AG20443 (cell line): ENCODE results near the gene PPP1R10.
"Not testable (repeated sequence)": the region's sequence is repeated elsewhere in the genome, so short reads cannot be mapped to it uniquely, and the experiment has no call there.

Source experiments
- DNase-seq: peaks from one replicate; pipeline ENCODE4 v3.0.0; 2012; ENCODE audit warnings: low spot score, mixed read lengths

PPP1R10 gene

DNA sequence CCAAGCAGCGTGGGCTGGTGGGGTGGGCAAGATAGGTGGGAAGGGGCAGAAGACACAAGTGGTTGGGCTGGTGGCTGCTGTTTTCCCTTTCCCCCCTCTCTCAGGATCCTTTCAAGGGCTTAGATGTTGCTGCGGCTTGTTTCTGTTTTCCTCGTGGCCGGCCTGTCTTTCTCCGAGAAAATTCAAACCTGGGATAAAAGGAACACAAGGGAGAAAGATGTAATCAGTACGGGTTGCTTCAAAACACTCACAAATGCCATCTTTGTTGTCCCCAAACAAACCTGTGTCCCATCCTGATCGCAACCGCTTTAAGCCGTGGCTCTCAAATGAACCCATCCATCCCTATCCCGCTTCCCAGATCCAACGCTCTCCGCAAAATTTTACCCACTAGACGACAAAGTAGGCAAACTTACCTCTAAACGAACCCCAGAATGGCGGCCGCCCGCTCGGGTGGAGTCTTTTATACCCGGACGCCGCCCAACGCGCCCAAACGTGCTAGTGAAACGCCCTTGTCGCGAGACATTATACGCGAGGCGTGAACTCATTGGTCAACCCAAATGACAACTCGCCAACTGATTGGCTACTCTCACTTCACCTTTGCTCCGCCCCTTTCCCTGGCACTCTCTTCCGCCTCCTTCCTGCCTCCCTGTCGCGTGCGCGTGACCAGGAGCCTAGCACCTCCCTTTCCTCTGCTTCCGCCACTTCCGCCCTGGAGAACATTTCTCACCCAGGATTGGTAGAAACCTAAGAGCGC lies at the start of gene PPP1R10:
Gene PPP1R10 (minus strand): TSS at position 433 of the 754 bp plus-strand sequence. CDS start 7,299 bp downstream, outside the sequence.
- peak; percentile 95 for DNase-seq

DNA sequence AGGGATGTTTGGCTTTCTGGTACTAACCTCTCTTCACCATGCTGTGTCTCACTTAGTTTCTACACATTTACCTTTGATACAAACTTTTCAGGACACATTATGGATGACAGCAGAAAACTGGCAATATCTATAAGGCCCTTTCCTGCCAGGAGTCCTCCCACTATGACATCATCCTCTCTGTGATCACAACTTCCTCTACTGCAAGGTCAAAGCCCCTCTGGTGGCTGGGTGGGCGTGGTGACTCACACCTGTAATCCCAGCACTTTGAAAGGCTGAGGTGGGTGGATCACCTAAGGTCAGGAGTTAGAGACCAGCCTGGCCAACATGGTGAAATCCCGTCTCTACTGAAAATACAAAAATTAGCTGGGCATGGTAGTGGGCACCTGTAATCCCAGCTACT lies 49.3 kb upstream of the PPP1R10 start:
- not testable (repeated sequence) for DNase-seq

DNA sequence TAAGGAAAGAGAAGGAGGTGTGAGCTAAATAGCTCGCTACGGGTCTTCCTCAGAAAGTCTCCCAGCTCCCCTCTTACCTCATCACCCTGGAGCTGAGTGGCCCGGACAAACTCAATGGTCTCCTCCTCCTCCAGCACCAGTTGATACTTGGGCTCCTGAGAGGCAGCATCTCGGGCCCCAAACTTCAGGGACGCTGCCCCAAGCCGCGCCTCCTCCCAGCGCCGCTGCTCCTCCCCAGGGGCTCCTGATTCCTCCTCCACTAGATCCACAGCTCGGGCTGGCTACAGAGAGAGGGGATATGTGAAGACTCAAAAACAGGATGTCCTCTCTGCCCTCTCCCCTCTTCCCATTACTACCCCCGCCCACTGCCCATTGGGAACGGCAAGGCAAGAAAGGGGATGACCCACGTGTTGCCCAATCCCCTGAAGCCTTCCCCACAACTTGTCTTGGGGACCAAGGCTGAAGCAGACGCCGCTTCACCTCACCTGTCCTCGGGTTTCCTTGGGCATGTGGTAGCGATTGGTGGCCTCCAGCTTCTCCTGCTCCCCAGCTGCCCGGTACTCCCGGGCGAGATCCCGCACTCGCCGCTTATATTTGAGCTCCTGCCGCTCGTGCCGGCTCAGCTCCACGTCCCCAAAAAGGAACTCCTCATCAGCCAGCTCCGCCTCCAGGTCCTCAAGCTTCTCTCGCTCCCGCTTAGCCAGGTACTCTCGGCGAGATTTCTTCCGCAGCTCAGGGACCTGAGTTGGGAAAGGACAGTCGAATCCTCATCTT lies 48.1 kb upstream of the PPP1R10 start:
- no peak for DNase-seq

DNA sequence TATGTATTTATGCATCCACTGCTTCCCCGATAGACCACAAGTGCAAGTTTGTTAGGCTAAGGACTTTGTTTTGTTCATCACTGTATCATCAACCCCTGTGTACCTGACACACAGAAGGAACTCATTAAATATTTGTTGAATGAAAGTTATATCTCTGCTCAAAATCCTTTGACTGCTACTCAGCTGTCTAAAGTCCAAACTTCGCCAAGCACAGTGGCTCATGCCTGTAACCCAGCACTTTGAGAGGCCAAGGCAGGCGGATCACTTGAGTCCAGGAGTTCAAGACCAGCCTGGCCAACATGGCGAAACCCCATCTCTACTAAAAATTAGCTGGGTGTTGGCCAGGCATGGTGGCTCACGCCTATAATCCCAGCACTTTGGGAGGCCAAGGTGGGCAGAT lies 40.9 kb upstream of the PPP1R10 start:
- not testable (repeated sequence) for DNase-seq

DNA sequence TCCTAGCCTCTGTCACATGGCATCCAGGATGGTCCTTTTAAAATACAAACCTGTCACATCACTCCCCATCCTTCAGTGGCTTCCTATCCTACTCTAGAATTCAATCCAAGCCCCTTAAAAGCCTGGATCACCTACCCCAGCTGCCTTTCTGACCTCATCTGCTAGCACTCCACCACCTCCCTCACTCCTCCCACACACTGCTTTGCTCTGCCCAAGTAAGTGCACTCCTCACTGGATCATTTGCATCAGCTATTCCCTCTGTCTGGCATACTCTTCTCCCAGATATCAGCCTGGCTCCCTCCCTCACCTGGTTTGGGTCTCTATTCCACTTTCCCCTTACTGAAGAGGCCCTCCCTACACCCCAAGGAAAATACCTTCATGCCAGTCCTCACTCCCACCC lies 40.4 kb upstream of the PPP1R10 start:
- no peak for DNase-seq

DNA sequence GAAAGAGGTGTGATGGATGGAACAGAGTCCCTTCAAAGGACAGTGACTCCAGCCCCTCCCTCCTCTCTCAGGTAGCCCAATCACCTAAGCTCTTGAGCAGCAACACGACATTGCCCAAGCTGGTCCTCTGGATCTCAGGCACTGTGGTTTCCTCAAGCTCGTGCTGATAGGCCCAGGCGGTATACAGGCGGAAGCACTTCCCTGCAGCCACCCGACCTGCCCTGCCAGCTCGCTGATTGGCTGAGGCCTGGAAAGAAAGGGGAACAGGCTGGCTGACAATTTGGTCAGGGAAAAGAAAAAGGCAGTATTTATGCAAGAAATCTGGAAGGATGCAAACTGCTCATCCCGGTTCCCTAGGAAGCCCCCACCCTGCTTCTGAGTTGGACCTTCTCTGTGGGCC lies 39.5 kb upstream of the PPP1R10 start:
- no peak for DNase-seq

DNA sequence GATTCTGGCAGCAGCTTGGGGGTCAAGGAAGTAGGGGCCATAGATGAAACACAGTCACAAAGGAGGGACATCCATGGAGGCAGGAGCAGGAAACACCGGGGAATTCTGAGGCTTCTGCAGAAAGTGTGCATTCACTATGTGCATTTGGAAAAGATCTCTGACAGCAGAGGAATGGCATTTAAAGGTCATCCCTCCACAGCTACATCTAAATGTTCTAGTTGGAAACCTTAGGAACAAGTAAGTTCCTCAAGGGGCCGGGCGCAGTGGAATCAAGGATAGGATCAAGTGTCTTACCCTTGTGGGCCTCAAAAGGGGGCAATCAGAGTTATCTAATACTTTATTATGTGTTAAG lies 38.7 kb upstream of the PPP1R10 start:
- no peak for DNase-seq

DNA sequence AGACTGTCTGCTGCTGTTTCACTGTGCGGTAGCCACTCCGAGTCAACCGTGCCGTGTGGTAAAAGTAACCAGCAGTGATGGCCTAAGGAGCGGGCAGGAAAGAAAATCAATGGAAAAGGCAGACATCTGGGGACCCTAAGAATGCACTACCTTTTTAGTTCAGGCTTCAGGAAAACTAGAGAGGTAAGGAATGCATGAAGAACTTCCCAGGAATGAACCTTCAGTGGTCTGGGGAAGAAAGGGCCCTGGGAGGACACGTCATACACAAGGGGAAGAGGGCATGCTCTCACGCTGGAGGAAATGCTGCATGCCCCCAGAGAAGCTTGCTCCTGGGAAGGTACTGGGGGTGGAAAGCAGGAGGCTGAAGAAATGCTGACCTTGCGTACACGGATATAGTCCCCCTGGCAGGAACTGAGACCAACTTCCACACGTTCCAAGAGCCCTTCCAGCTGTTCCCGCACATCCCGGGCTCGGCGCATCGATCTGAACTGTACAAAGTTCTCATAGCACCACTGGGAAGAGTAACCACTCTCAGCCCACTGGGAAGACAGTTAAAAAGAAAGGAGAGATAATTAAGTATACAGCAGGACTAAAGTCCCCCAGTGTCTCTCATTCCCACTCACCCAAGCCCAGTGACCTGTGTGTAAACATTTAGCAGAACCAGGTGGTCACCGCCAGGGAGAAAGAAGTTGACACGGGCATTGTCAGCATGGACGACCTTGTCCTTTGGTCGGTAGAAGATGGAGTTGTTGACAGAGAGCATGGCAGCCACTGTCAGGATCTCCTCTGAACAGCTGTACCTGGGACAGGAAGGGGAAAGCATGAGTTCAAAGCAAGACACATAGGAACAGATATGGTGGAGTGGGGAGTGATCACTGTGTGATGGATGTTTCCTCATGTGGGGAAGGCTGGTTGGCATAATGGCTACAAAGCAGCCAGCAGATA lies 38.0 kb upstream of the PPP1R10 start:
- no peak for DNase-seq

DNA sequence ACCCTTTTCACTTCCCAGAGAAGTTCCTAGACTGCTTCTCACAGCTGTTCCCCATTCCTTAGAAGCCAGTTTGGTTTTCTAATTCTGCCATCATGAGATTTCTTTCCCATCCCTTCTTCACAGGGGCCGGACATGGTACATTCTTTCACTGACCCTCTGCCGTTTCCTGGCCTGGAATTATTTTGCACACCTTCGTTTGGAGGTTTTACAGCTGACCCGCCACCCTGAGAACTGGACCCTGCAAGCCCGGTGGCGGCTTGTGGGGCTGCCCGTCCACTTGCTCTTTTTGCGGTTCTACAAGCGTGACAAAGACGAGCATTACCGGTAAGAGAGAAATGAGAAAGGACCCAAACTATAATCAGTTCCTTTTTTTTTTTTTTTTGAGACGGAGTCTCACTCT lies 34.1 kb upstream of the PPP1R10 start:
- DNase-seq = no peak

DNA sequence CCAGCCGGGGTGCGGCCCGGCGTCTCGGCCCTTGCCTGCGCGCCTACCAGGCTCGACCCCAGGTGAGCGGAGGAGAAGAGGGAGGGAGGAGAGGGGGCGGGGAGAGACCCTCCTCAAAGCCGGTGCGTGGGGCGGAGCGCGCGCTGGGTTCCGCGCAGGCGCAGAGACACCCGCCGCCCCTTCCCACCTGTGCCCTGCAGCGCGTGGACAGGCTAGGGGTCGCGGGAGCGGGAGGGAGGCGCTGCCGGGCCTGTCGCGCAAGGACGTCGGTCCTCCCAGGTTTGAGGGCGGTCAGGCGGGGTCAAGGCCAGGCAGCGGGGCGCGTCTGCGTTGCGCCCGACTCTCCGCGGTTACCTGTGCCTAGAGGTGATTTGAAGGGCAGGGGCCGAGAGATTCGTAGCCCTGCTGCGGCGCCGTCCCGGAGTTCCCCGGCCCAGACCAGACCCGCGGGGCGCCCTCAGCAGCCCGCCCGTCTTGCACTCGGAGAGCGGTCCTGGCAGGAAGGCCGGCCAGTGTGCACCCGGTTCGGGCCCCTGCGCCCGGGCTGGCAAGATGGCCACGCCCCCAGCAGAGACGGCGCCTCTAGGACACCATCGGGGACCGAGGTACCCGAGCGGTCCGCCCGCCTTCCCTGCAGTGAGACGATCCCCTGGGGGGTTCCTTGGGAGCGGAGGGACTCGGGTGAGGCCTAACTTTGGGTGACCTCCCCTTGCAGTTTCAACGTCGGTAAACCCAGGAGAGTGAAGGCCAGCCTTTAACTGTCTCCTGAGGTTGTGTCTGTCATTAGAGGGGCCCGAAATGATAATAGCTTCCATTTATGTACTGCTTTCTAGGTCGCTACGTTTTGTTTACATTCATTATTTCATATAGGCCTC lies 30.4 kb upstream of the PPP1R10 start:
- peak; percentile 89 for DNase-seq

DNA sequence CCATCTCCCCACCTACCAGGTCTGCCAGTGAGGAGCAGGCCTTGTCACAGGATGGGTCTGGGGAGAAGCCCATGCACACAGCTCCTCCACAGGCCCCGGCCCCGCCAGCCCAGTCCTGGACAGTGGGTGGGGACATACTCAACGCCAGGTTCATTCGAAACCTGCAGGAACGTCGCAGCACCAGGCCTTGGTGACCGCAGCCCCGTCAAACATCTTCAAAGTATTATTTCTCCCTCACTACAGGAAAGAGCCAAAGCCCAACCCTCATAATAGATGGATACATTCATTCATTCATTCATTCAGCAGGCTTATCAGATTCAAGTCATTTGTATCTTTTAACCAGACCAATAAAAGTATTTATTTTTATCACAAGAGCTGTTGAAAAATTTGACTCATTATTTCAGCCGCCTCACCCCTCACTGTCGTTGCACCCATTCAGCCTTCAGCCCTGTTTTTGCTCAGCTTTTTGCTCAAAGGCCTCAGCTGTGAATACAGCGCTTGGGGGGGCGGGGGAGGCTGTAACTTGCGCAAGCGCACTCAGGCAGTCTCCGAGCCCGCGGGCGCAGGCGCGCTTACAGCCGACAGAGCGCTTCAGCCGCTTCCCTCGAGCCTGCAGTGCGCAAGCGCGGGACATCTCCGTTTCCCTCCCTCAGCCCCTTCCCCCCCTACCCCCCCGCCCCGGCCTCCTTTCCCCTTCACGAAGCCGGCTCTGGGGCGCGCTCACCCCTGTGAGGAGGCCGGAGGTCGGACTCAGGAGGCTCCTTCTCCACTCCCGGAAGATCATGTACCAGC lies 29.6 kb upstream of the PPP1R10 start, which contains the start of gene C6orf136:
Gene C6orf136 (plus strand): TSS at position 684 of the 792 bp plus-strand sequence. CDS start 99 bp downstream, at position 783.
- DNase-seq = peak; percentile 100

DNA sequence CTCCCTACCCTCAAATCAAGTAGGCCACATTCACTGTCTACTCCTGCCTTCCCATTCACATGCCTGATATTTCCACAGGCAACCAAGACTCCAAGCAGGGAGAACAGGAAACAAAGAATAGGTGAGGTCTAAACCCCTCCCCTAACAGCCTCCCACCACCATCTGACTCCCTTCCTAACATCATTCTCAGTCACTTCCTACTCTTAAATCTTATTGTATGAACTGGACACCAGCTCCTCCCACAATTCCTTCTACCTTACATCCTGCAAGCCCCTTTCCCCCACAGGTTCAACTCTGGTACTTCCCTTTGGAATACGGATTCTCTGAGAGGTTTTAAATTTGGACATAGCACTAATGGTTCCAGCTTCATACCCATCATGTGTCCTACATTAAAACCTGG lies 28.9 kb upstream of the PPP1R10 start:
- no peak for DNase-seq

DNA sequence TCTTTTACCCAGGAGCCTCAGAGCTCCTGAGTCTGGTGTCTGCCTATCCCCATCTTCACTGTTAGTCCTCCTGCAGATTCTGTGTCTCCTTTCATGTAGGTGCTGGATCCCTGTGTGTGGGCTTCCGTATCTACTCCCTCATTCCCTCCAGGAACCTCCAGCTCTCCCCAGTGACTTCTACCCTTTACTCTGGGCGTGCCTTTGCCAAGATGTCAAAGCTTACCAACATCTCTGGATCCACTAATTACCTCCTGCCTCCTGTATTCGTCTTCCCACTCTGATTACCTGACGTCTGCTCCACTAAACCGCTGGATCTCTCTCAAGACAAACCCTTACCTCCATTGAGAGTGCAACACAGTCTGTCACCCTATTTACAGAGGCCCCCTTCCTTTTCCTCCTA lies 27.7 kb upstream of the PPP1R10 start:
- DNase-seq = no peak

DNA sequence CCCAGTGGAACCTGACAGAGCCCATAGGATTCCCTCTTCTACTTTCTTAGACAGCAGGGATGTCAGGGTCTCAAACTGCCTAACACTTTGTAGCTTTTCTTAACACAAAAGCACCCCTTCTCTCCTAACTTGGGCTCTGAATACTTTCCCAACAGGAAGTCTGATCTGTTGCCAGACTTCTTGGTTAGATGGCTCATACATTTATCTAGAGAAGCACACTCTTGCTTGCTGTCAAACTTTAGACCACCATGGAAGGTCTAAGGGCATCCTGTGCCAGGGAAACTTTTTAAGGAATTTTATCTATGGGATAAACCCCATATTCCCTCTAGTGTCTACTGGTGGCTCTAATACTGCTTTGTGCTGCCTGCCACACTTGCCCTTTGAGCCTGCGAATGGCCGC lies 26.6 kb upstream of the PPP1R10 start:
- DNase-seq = no peak

DNA sequence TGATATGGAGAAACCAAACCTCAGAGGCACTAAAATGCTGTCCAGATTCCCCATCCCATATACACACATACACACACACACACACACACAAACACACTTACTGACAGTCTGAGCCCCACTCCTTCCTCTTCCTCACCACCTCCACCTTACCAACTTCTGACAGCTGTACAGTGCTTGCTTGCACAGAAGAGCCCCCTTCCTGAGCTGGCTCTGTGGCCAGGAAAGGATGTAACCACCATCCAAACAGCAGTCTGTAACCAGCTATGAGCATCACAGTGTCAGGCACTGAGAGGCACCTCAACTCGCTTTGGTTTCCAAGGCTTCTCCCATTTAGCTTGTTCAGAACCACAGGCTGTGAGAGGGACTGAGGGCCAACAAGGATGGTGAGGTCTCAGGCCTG lies 24.0 kb upstream of the PPP1R10 start:
- no peak for DNase-seq

DNA sequence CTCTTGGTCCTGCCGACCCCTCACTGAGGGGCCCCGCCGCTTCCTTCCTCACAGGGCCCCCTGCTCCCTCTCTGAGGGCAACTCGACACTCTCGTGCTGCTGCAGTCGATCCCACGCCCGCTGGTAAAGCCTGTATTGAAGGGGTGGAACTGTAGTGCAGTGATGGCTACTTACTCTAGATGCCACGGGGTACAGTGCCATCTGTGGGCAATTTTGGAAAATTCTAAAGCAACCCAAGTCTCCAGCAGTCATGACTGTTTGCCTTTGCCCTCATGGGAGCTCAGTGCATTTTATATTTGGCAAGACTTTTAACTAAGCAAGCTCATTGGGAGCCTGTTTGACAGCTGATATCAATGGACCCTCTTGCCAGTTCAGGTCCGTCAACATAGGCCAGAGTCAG lies 23.4 kb upstream of the PPP1R10 start:
- DNase-seq = no peak

DNA sequence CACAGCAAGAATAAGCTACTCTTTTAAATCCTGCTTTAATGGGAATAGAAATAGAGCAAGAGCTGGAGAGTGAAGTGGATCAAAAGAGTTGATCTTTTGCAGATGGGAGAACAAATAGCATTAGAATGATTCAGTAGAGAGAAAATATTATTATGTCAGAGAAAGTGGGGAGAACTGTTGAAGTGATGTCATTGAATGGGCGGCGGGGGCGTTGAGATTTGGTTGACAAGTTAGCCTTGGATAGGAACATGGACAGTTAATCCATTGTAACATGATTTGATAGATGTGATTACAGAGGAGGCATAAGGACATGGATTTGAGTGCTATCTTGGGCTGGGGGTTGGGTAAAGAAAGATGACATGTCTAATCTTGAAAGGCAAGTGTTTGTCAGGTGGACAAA lies 18.8 kb upstream of the PPP1R10 start:
- DNase-seq = no peak

DNA sequence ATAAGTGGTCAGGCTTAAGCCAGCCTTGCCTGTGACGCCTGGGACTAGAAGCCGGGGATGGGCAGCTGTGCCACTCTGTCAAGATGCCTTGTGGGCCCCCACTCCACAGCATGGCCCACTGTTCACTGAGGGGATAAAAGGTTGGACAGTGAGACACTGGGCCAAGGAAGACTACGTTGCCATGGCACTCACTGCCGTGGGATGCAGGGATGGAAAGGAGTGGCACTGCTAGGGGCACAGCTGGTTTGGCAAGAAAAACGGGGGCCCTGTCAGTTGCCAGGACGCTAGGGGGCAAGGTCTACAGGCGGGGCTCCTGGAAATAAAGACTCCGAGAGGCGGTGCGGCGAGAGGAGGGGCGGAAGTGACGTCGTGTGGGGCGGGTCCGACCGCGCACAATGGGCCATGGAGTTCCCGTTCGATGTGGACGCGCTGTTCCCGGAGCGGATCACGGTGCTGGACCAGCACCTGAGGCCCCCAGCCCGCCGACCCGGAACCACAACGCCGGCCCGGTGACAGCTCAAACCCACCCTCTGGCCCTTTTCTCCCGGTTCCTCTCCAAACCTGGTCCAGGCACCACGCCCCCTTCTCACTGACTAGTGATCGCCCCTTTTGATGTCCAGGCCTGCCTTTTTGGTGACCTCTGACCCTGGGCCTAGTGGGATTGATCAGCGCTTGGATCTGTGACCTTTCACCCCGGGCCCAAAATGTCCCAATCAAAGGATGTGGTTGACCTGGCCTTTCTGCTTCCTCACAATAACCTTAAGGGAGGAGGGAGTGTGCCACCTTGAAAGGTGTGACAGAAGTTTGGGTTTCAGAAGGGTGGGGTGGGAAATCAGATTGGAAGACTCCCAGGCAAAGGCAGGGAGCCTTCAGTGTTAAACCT lies 9.7 kb upstream of the PPP1R10 start, which contains the start of gene ATAT1:
Gene ATAT1 (plus strand): TSS at position 391 of the 883 bp plus-strand sequence.
- peak; percentile 95 for DNase-seq

DNA sequence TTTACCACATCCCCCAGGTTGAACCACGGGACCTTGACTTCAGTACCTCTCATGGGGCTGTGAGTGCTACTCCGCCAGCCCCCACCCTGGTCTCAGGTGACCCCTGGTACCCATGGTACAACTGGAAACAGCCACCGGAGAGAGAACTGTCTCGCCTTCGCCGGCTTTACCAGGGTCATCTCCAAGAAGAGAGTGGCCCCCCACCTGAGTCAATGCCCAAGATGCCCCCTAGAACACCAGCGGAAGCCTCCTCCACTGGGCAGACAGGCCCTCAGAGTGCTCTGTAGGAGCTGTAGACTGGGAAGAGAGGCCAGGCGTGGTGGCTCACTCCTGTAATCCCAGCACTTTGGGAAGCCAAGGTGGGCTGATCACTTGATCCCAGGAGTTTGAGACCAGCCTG lies 8.5 kb upstream of the PPP1R10 start:
- no peak for DNase-seq
